HFF-Myc (cell line): ENCODE measurements around the gene MTRFR.
A peak's percentile ranks its signal among the peaks of the same experiment; 100 is the strongest.

ENCODE experiments used
- DNase-seq: peaks from one replicate; pipeline ENCODE4 v3.0.0-alpha.2; 2011; ENCODE audit warnings: low read depth; ENCODE audit errors: extremely low read depth
- H3K4me3 ChIP-seq: replicated peaks from 2 replicates; pipeline ENCODE4 v1.5.1; 2011; ENCODE audit warnings: low read depth, mild to moderate bottlenecking, control low read depth, low read length
- TF ChIP-seq, protein P1 (sequence below): IDR thresholded peaks from 2 replicates; pipeline ENCODE4 v1.5.1; 2012; ENCODE audit warnings: mild to moderate bottlenecking, low read depth, low read length, control low read depth; ENCODE audit errors: missing control alignments

Gene MTRFR

DNA sequence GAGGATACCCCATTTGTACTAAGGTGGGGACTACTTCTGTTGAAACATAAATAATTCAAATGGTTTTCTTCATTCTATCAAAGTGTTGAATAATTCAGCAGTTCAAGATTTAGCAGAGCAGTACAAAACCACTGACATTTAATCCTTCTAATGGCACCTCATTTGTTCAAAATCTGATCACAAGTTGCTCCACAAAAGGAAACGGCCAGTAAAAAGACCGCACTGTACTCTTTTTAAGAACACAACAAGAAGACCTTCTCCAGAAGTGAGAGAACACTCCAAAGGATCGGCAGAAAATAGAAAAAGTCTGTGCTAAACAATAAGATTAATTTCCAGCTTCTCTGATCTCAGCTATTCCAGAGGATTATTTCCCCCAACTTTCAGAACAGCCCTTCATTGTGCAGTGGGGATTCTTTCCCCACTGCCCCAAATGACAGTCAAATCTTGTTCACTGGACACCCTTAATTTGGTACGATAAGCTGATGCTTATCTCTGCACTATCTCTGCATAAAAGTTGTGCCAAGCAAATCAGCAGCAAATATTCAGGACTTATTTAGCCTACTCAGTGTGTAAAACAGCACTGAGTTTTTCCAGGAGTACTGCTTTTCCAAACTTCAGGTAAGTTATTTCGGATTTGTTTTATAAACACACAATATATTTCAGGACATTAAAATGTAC, 5.5 kb upstream of the MTRFR start:
- TF ChIP-seq, protein P1, sequence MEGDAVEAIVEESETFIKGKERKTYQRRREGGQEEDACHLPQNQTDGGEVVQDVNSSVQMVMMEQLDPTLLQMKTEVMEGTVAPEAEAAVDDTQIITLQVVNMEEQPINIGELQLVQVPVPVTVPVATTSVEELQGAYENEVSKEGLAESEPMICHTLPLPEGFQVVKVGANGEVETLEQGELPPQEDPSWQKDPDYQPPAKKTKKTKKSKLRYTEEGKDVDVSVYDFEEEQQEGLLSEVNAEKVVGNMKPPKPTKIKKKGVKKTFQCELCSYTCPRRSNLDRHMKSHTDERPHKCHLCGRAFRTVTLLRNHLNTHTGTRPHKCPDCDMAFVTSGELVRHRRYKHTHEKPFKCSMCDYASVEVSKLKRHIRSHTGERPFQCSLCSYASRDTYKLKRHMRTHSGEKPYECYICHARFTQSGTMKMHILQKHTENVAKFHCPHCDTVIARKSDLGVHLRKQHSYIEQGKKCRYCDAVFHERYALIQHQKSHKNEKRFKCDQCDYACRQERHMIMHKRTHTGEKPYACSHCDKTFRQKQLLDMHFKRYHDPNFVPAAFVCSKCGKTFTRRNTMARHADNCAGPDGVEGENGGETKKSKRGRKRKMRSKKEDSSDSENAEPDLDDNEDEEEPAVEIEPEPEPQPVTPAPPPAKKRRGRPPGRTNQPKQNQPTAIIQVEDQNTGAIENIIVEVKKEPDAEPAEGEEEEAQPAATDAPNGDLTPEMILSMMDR, result no peak
- H3K4me3 ChIP-seq, result no peak overlapping the region
- no peak for DNase-seq

DNA sequence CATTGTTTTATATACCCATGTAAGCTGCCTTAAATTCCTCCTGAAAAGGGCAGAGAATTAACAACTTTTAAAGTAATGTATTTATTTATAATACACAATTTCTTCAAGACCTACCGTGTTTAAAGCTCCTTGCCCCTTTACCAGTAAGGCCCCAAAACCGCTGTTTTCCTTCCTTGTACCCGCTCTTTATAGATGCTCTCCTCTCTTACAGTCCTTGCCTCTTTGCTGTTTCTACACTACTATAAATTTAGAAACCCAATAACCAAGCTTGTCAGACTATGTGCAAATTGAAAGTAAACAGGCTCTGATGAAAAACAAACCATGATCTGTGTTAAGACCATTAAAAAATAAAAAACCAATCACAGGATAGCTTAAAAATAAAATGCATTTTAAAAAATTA, 4.2 kb upstream of the MTRFR start:
- TF ChIP-seq, protein P1, result no peak
- no peak for DNase-seq
- no peak overlapping the region for H3K4me3 ChIP-seq

DNA sequence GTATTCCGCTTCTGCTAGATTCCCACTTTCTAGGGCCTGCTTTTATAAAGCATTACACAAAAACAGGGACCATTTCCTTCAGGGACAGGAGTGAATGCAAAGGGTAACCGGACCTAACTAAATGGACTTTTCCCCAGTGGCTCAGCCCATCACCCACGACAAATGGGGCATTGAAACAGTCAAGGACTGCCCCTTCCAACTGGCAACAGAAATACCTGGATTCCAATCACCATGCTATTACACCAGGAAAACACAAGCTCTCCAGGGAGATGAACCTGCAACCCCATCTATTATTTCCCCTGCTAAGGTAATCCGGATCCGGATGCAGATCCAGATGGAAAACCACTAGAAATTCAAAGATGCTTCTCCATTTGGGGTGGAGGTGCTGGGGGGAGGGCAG, 1.3 kb upstream of the MTRFR start:
- DNase-seq, result no peak
- TF ChIP-seq, protein P1, result no peak
- H3K4me3 ChIP-seq, result peak overlapping the region; percentile 80

DNA sequence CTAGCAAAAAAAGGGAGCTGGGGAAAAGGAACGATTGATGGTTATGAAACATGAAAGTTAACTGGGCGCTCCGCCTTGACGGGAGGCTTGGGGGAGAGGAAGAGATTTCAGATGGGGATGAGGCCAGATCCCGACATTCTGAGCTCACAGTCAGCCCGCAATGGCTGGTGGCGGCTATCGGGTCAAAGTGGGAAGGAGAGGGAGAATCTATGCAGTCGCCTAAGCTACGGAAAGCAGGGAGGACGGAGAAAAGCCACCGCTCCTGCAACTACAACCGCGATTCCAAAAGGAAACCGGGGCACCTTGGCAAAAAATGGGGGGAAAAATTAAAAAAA, 797 bp upstream of the MTRFR start:
- DNase-seq, result no peak
- TF ChIP-seq, protein P1, result no peak
- peak overlapping the region; percentile 80 for H3K4me3 ChIP-seq

DNA sequence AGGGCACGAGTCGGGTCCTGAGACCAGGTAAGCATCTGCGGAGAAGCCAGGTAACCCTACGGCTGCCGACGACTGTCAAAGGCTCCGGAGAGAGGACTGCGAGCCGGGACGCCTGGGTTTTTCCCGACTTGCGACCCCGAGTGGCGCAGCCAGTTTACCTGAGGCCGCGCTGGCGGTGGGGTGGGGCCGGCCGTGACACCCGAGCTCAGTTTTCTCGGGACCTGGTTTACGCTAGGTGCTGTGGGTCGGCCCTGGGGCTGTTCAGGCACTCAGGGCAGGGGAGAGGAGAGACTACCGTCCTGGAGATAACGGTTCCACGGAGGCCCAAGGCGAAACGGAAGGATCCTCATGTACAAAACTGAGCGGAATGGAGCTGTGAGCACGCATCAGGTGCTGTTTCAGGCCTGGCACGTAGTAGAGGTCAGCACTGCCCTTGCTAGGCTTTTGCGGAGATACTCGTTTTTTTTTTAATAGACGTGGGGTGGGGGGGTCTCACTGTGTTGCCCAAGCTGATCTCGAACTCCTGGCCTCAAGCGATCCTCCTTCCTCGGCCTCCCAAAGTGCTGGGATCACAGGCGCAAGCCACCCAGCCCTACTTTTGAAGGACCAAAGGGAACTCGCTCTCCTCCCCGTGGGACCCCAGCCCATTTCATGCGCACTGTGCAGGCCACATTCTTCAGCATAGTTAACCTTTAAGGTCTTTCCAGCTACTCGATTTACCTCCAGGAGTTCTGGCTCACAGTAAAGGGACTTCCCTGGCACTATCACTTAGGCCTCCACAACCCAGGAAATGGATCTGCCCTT, 471 bp downstream of the MTRFR start:
- DNase-seq, result no peak
- TF ChIP-seq, protein P1, result no peak
- peak overlapping the region; percentile 80 for H3K4me3 ChIP-seq

DNA sequence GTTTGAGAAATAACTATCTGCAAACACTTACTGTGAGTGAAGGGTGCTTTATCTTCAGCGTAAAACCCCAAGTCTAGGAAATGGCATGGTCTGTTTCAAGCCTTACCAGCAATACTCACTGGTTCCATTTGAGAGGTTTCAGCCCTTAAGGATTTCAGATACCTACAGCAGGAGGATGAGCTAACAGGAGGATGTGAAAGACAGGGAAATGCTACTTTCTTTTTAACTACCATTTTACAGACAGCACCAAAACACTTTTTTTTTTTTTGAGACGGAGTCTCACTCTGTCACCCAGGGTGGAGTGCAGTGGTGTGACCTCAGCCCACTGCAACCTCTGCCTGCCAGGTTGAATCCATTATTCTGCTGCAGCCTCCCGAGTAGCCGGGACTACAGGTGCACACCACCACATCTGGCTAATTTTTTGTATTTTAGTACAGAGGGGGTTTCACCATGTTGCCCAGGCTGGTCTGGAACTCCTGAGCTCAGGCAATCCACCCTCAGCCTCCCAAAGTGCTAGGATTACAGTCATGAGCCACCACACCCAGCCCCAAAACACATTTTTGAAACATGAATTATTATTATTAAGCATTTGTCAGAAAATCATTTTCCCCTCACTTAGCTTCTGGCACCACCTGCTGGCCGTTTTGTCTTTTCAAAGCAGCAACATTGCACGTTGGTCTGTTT, 4.6 kb downstream of the MTRFR start:
- no peak for DNase-seq
- no peak overlapping the region for H3K4me3 ChIP-seq
- TF ChIP-seq, protein P1, result peak; percentile 73
